CD4-positive, alpha-beta T cell treated with Interleukin-12 subunit alpha and Interleukin-12 subunit beta, for 1 hour (primary cell): Measurements from ENCODE around the gene WWC2.

Experiments
- DNase-seq: peaks from one replicate; pipeline ENCODE4 v3.0.0-alpha.2; 2020

Gene WWC2

GRCh38 chr4:183098723-183099536, at the start of gene WWC2:
TSS of gene WWC2 (plus strand) at chr4:183099257. CDS start at chr4:183099492, 235 bp downstream.
- DNase-seq: peak; percentile 71

- DNase-seq: no peak
Observed at GRCh38 chr4:183053681-183054080, 45.4 kb upstream of the WWC2 start.

- DNase-seq: no peak
Observed at GRCh38 chr4:183057255-183057654, 41.8 kb upstream of the WWC2 start.

GRCh38 chr4:183059797-183060196, 39.3 kb upstream of the WWC2 start:
- no peak for DNase-seq

GRCh38 chr4:183068502-183068901, 30.6 kb upstream of the WWC2 start:
- DNase-seq: no peak

- DNase-seq: no peak
Observed at GRCh38 chr4:183071222-183071621, 27.8 kb upstream of the WWC2 start.

- DNase-seq: no peak
Observed at GRCh38 chr4:183072176-183072575, 26.9 kb upstream of the WWC2 start.

- no peak for DNase-seq
Observed at GRCh38 chr4:183073838-183074145, 25.3 kb upstream of the WWC2 start.

- DNase-seq: no peak
Observed at GRCh38 chr4:183074288-183074990, 24.6 kb upstream of the WWC2 start.

GRCh38 chr4:183078634-183079033, 20.4 kb upstream of the WWC2 start:
- DNase-seq: no peak

GRCh38 chr4:183080372-183081115, 18.5 kb upstream of the WWC2 start:
- DNase-seq: no peak

GRCh38 chr4:183081116-183081469, 18.0 kb upstream of the WWC2 start:
- no peak for DNase-seq

GRCh38 chr4:183082053-183082452, 17.0 kb upstream of the WWC2 start:
- DNase-seq: no peak

- no peak for DNase-seq
Observed at GRCh38 chr4:183094393-183095198, 4.5 kb upstream of the WWC2 start.

- DNase-seq: no peak
Observed at GRCh38 chr4:183095199-183095512, 3.9 kb upstream of the WWC2 start.

- DNase-seq: no peak
Observed at GRCh38 chr4:183096276-183096965, 2.6 kb upstream of the WWC2 start.

GRCh38 chr4:183097231-183098018, 1.6 kb upstream of the WWC2 start:
- DNase-seq: peak; percentile 6

GRCh38 chr4:183098019-183098722, 886 bp upstream of the WWC2 start:
- peak; percentile 16 for DNase-seq

- peak; percentile 3 for DNase-seq
Observed at GRCh38 chr4:183099537-183100297, 660 bp downstream of the WWC2 start.

- no peak for DNase-seq
Observed at GRCh38 chr4:183100298-183100599, 1.2 kb downstream of the WWC2 start.
